Measurements from ENCODE around the gene GBA3. TPM values are rescaled to one million over a fixed set of nuclear protein-coding genes. Genes with fewer than 3 reads are reported as not detected.

Gene GBA3
- total RNA-seq, 1 experiment from 2014 or later, result 0.09 TPM

DNA sequence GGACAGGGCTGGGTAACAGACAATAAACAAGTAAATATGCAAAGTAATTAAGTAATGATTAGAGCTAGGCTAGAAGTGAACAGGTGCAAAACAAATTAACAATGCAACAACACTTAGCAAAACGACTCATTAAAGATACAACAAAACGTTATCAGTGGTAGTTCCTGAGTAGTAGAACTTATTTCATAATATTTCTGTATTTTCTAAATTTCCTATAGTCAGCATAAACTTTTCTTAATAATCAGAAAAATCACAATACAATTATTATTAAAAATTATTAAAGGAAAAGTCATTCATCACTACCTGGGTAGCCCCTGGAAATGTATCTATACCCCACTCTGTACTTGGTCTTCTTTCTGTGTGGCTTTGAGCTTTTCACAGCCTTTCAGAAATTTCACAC lies 166.6 kb downstream of the GBA3 start:
- H3K36me3 Mint-ChIP-seq, result no peaks in the 10 kb centered on the region
- ChIA-PET CTCF (no interaction called here), POLR2A (no interaction called here)
- DNase-seq (ENCODE audit: low spot score), result no peak
- no peak overlapping the region for H3K27ac Mint-ChIP-seq
- no peak overlapping the region for H3K4me3 Mint-ChIP-seq
- no peak for TF ChIP-seq TEAD4 (CRISPR knock-in tag; IDR thresholded peaks at IDR 0.05)
- TF ChIP-seq, protein P1, sequence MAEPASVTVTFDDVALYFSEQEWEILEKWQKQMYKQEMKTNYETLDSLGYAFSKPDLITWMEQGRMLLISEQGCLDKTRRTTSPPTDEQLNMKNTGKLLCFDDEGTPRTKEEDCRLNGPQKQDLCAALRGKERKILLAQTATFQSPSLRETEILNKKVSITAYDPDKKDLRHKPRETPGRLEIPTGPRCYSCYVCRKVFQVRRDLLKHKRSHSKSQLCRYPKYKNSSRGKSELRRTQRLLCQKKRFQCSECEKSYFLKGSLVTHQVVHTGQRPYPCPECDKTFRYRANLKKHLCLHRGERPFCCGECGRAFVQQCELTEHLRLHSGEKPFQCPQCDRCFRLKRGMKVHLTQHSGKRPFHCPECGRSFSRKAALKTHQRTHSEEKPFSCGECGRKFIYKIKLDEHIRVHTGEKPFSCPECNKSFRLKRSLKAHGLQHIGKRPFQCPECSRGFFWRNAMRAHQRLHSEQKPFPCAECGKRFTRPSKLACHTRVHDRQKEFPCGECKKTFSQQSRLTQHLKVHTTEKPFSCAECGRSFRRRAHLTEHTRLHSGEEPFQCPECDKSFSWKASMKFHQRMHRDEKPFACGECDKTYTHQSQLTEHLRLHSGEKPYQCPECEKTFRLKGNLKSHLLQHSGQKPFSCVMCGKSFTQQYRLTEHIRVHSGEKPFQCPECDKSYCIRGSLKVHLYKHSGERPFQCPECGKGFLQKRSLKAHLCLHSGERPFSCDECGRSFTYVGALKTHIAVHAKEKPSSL (CRISPR knock-in tag; conservative IDR thresholded peaks at IDR 0.05), result no peak
- no peak for TF ChIP-seq ZBTB21 (CRISPR knock-in tag; IDR thresholded peaks at IDR 0.05; ENCODE audit: borderline replicate concordance)
- TF ChIP-seq ZNF138 (CRISPR knock-in tag; conservative IDR thresholded peaks at IDR 0.05), result no peak
- TF ChIP-seq TCF7 (CRISPR knock-in tag; IDR thresholded peaks at IDR 0.05; ENCODE audit: low read depth), result no peak
- no peak for TF ChIP-seq NFYB (CRISPR knock-in tag; conservative IDR thresholded peaks at IDR 0.05; ENCODE audit: low read depth)
- TF ChIP-seq, protein P2, sequence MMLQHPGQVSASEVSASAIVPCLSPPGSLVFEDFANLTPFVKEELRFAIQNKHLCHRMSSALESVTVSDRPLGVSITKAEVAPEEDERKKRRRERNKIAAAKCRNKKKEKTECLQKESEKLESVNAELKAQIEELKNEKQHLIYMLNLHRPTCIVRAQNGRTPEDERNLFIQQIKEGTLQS (CRISPR knock-in tag; conservative IDR thresholded peaks at IDR 0.05), result no peak
- TF ChIP-seq KAT7 (CRISPR knock-in tag; IDR thresholded peaks at IDR 0.05; ENCODE audit: borderline replicate concordance), result no peak
- TF ChIP-seq CBFB (CRISPR knock-in tag; IDR thresholded peaks at IDR 0.05; ENCODE audit: low read depth), result no peak
- no peak for TF ChIP-seq OVOL2 (CRISPR knock-in tag; IDR thresholded peaks at IDR 0.05; ENCODE audit: borderline replicate concordance)
- TF ChIP-seq AR (CRISPR knock-in tag; IDR thresholded peaks at IDR 0.05), result no peak
- TF ChIP-seq CDX4 (CRISPR knock-in tag; IDR thresholded peaks at IDR 0.05; ENCODE audit: borderline replicate concordance), result no peak
- TF ChIP-seq PRDM15 (CRISPR knock-in tag; IDR thresholded peaks at IDR 0.05), result no peak
- no peak for ATAC-seq
- 0 out of 2 replicates have a peak, but pooled peaks cover 4% of the 10 kb centered on the region for H3K9me3 Mint-ChIP-seq
- H3K4me1 Mint-ChIP-seq, result no peaks in the 10 kb centered on the region
- no peaks in the 10 kb centered on the region for H3K27me3 Mint-ChIP-seq (ENCODE audit: low read depth)

Other genes with a start within 250 kb of the GBA3 start
- 40.5 to 48.3 TPM (median 47.9 TPM) in 3 replicates for gene ADGRA3, start 176.9 kb upstream of the GBA3 start, total RNA-seq (2021)

Data from WTC11 (cell line).